Measurements from ENCODE around the gene SFXN5. TPM values are rescaled to one million over a fixed set of nuclear protein-coding genes. Genes with fewer than 3 reads are reported as not detected.

Gene SFXN5
- total RNA-seq, 1 experiment from 2014 or later = 5.1 TPM

DNA sequence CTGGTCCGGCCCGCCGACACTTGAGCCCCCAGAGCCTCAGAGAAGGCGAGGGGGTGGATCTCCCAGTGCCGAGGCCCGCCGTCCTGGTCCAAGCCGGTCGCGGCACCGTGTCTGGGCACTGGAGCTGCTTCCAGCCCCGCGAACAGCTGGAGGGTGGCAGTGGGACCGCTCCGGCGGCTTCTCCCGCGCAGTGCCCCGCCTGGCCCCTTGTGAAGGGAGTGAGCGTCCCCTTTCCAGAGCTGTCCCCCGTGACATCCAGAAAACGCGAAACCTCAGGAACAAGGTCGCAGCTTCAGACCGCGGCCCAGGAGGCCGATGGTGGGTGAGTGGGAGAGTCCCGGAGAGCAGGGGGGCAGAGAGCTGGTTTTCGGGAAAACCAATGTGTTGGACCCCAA is 154.8 kb downstream of the SFXN5 start:
- Histone ChIP-seq H3K27ac (ENCODE audit: low read length) (no peak overlapping the region), H3K79me2 (ENCODE audit: low read length) (no peaks in the 10 kb centered on the region), H3K4me2 (ENCODE audit: low read depth, low read length, poor library complexity, severe bottlenecking) (no peak overlapping the region), H3K4me3 (ENCODE audit: low read length) (no peak overlapping the region), H3K27me3 (ENCODE audit: low read length) (no peaks in the 10 kb centered on the region), H3K9me2 (replicated peaks; ENCODE audit: insufficient read depth, low read length) (no peaks in the 10 kb centered on the region), H3K9me3 (ENCODE audit: low read length) (no peaks in the 10 kb centered on the region), H2AFZ (ENCODE audit: low read length) (no peak overlapping the region), H3K4me1 (ENCODE audit: low read length) (no peaks in the 10 kb centered on the region), H3K9ac (ENCODE audit: low read length) (no peak overlapping the region), H3K36me3 (ENCODE audit: insufficient read depth, low read length) (no peaks in the 10 kb centered on the region), H4K20me1 (ENCODE audit: insufficient read depth, low read depth, low read length) (no peaks in the 10 kb centered on the region)
- no peak for DNase-seq

GRCh38 chr2:72915907-72916742 is 155.4 kb downstream of the SFXN5 start:
- Histone ChIP-seq H3K36me3 (ENCODE audit: insufficient read depth, low read length) (no peaks in the 10 kb centered on the region), H3K9ac (ENCODE audit: low read length) (no peak overlapping the region), H3K4me1 (ENCODE audit: low read length) (no peaks in the 10 kb centered on the region), H3K4me2 (ENCODE audit: low read depth, low read length, poor library complexity, severe bottlenecking) (no peak overlapping the region), H3K27me3 (ENCODE audit: low read length) (no peaks in the 10 kb centered on the region), H2AFZ (ENCODE audit: low read length) (no peak overlapping the region), H3K9me2 (replicated peaks; ENCODE audit: insufficient read depth, low read length) (no peaks in the 10 kb centered on the region), H3K27ac (ENCODE audit: low read length) (no peak overlapping the region), H3K9me3 (ENCODE audit: low read length) (no peaks in the 10 kb centered on the region), H3K4me3 (ENCODE audit: low read length) (no peak overlapping the region), H4K20me1 (ENCODE audit: insufficient read depth, low read depth, low read length) (no peaks in the 10 kb centered on the region), H3K79me2 (ENCODE audit: low read length) (no peaks in the 10 kb centered on the region)
- no peak for DNase-seq

DNA sequence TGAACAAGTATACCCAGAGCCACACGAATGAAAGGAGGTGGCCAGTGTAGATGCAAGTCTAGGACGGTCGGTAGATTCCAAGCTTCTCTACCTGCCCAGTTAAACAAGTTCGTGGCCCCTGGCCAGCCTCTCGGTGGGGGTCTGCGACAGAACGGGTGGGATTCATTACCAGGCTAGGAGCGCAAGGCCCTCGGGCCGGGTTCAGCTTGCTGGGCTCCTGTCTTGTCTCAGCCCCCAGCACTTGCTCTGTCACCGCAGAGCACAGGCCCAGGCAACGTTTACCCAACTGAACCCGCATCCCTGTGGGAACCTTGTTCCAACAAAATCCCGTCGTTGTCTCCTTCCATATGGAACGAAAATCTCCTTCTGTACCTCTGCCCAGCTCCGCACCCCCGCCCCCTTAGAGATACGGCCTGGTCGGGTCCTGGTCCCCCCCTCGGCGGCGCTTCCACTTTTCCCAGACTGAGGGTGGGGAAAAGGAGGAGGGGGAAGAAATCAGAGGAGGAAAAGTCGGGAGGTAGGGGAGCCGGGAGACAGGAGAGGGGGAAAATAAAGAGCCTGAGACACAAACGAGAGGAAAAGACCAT is 156.1 kb downstream of the SFXN5 start:
- no peak overlapping the region for H3K4me3 ChIP-seq (ENCODE audit: low read length)

DNA sequence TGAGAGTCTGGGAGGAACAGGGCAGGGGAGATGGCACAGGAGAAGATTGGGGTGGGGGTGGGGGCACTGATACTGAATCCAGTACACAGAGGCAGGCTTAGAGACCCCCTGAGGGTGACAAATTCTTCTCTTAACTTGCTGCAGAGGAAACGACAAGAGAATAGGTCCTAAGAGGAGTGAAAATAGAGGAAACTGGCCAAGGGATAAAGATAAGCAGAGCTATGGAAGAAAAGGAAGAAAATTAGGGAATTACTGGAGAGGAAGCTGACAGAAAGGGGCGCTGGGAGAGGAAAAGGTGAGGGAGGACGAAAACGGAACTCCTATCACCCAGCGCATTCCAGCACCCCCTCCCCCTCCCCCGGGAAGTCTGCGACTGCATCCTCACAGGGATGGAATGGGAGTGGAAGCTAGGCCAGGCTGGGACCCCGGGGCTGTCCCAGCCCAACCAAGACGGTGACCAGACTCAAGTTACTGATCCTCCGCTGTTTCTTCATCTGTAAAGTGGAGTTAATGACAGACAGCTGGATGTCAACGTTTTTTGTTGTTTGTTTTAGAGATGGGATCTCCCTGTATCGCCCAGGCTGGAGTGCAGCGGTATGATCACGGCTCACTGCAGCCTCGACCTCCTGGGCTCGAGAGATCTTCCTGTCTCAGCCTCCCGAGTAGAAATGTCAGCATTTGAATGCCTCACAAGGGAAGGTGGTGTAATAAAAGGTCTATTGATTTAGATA is 156.8 kb downstream of the SFXN5 start:
- Histone ChIP-seq H3K9me2 (replicated peaks; ENCODE audit: insufficient read depth, low read length) (no peaks in the 10 kb centered on the region), H3K4me2 (ENCODE audit: low read depth, low read length, poor library complexity, severe bottlenecking) (no peak overlapping the region), H3K4me1 (ENCODE audit: low read length) (no peaks in the 10 kb centered on the region), H3K27me3 (ENCODE audit: low read length) (no peaks in the 10 kb centered on the region), H3K4me3 (ENCODE audit: low read length) (no peak overlapping the region), H3K79me2 (ENCODE audit: low read length) (no peaks in the 10 kb centered on the region), H2AFZ (ENCODE audit: low read length) (no peak overlapping the region), H3K9ac (ENCODE audit: low read length) (no peak overlapping the region), H3K36me3 (ENCODE audit: insufficient read depth, low read length) (no peaks in the 10 kb centered on the region), H4K20me1 (ENCODE audit: insufficient read depth, low read depth, low read length) (no peaks in the 10 kb centered on the region), H3K9me3 (ENCODE audit: low read length) (no peaks in the 10 kb centered on the region), H3K27ac (ENCODE audit: low read length) (no peak overlapping the region)
- DNase-seq = no peak

More for the DNA sequence above, 156.1 kb downstream of the SFXN5 start:
- no peak overlapping the region for H2AFZ ChIP-seq (ENCODE audit: low read length)
- H3K27me3 ChIP-seq (ENCODE audit: low read length) = no peaks in the 10 kb centered on the region
- no peaks in the 10 kb centered on the region for H3K9me3 ChIP-seq (ENCODE audit: low read length)
- no peaks in the 10 kb centered on the region for H3K79me2 ChIP-seq (ENCODE audit: low read length)
- DNase-seq = no peak
- no peaks in the 10 kb centered on the region for H4K20me1 ChIP-seq (ENCODE audit: insufficient read depth, low read depth, low read length)
- no peaks in the 10 kb centered on the region for H3K9me2 ChIP-seq (replicated peaks; ENCODE audit: insufficient read depth, low read length)
- no peaks in the 10 kb centered on the region for H3K36me3 ChIP-seq (ENCODE audit: insufficient read depth, low read length)
- H3K4me2 ChIP-seq (ENCODE audit: low read depth, low read length, poor library complexity, severe bottlenecking) = no peak overlapping the region
- no peak overlapping the region for H3K27ac ChIP-seq (ENCODE audit: low read length)
- no peaks in the 10 kb centered on the region for H3K4me1 ChIP-seq (ENCODE audit: low read length)
- H3K9ac ChIP-seq (ENCODE audit: low read length) = no peak overlapping the region

GRCh38 chr2:72914206-72914559 is 157.3 kb downstream of the SFXN5 start:
- no peak overlapping the region for H3K27ac ChIP-seq (ENCODE audit: low read length)
- no peak overlapping the region for H3K4me2 ChIP-seq (ENCODE audit: low read depth, low read length, poor library complexity, severe bottlenecking)
- H3K79me2 ChIP-seq (ENCODE audit: low read length) = no peaks in the 10 kb centered on the region
- H3K4me1 ChIP-seq (ENCODE audit: low read length) = no peaks in the 10 kb centered on the region
- H3K9me3 ChIP-seq (ENCODE audit: low read length) = no peaks in the 10 kb centered on the region
- no peaks in the 10 kb centered on the region for H4K20me1 ChIP-seq (ENCODE audit: insufficient read depth, low read depth, low read length)
- H3K9me2 ChIP-seq (replicated peaks; ENCODE audit: insufficient read depth, low read length) = no peaks in the 10 kb centered on the region
- no peak overlapping the region for H3K9ac ChIP-seq (ENCODE audit: low read length)
- H3K4me3 ChIP-seq (ENCODE audit: low read length) = no peak overlapping the region
- no peaks in the 10 kb centered on the region for H3K27me3 ChIP-seq (ENCODE audit: low read length)
- no peak for DNase-seq
- H3K36me3 ChIP-seq (ENCODE audit: insufficient read depth, low read length) = no peaks in the 10 kb centered on the region
- no peak overlapping the region for H2AFZ ChIP-seq (ENCODE audit: low read length)

GRCh38 chr2:72913486-72914205 is 157.9 kb downstream of the SFXN5 start:
- H3K4me3 ChIP-seq (ENCODE audit: low read length) = no peak overlapping the region
- H3K27me3 ChIP-seq (ENCODE audit: low read length) = no peaks in the 10 kb centered on the region
- H3K4me2 ChIP-seq (ENCODE audit: low read depth, low read length, poor library complexity, severe bottlenecking) = no peak overlapping the region
- no peaks in the 10 kb centered on the region for H3K79me2 ChIP-seq (ENCODE audit: low read length)
- H3K36me3 ChIP-seq (ENCODE audit: insufficient read depth, low read length) = no peaks in the 10 kb centered on the region
- no peaks in the 10 kb centered on the region for H4K20me1 ChIP-seq (ENCODE audit: insufficient read depth, low read depth, low read length)
- H2AFZ ChIP-seq (ENCODE audit: low read length) = no peak overlapping the region
- H3K9ac ChIP-seq (ENCODE audit: low read length) = no peak overlapping the region
- no peaks in the 10 kb centered on the region for H3K9me2 ChIP-seq (replicated peaks; ENCODE audit: insufficient read depth, low read length)
- no peaks in the 10 kb centered on the region for H3K9me3 ChIP-seq (ENCODE audit: low read length)
- no peak overlapping the region for H3K27ac ChIP-seq (ENCODE audit: low read length)
- DNase-seq = no peak
- H3K4me1 ChIP-seq (ENCODE audit: low read length) = no peaks in the 10 kb centered on the region

DNA sequence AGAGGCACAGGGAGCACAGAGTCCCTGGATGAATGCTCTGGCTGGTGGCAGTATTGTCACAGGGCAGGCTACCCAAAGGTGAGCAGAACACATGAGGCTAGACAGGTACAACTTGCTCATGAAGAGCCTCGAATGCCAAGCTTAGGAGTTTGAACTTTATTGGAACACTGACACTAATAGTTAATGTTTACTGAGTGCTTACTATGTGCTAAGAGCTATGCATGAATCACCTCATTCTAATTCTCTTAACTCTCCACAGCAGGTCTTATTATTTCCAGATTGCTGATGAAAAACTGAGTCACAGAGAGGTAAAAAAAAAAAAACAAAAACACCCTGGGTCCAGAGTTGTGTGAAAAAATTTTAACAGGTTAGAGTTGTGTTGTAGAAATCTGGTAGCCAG is 160.3 kb downstream of the SFXN5 start:
- H3K9me3 ChIP-seq (ENCODE audit: low read length) = no peaks in the 10 kb centered on the region
- no peaks in the 10 kb centered on the region for H3K79me2 ChIP-seq (ENCODE audit: low read length)
- no peaks in the 10 kb centered on the region for H3K4me1 ChIP-seq (ENCODE audit: low read length)
- no peak overlapping the region for H2AFZ ChIP-seq (ENCODE audit: low read length)
- no peaks in the 10 kb centered on the region for H3K36me3 ChIP-seq (ENCODE audit: insufficient read depth, low read length)
- H3K27me3 ChIP-seq (ENCODE audit: low read length) = no peaks in the 10 kb centered on the region; the same call in 1 of the 2 replicates
- no peaks in the 10 kb centered on the region for H3K9me2 ChIP-seq (replicated peaks; ENCODE audit: insufficient read depth, low read length)
- no peak overlapping the region for H3K27ac ChIP-seq (ENCODE audit: low read length)
- H4K20me1 ChIP-seq (ENCODE audit: insufficient read depth, low read depth, low read length) = no peaks in the 10 kb centered on the region
- DNase-seq = no peak
- H3K9ac ChIP-seq (ENCODE audit: low read length) = no peak overlapping the region
- H3K4me2 ChIP-seq (ENCODE audit: low read depth, low read length, poor library complexity, severe bottlenecking) = no peak overlapping the region
- H3K4me3 ChIP-seq (ENCODE audit: low read length) = no peak overlapping the region

GRCh38 chr2:72908741-72909140 is 162.8 kb downstream of the SFXN5 start:
- no peak for DNase-seq
- H3K27ac ChIP-seq (ENCODE audit: low read length) = no peak overlapping the region
- no peaks in the 10 kb centered on the region for H3K9me3 ChIP-seq (ENCODE audit: low read length)
- no peaks in the 10 kb centered on the region; the same call in 1 of the 2 replicates for H3K27me3 ChIP-seq (ENCODE audit: low read length)
- no peaks in the 10 kb centered on the region for H4K20me1 ChIP-seq (ENCODE audit: insufficient read depth, low read depth, low read length)
- no peak overlapping the region for H3K9ac ChIP-seq (ENCODE audit: low read length)
- no peak overlapping the region for H3K4me2 ChIP-seq (ENCODE audit: low read depth, low read length, poor library complexity, severe bottlenecking)
- H3K4me1 ChIP-seq (ENCODE audit: low read length) = no peaks in the 10 kb centered on the region
- no peaks in the 10 kb centered on the region for H3K79me2 ChIP-seq (ENCODE audit: low read length)
- no peaks in the 10 kb centered on the region for H3K9me2 ChIP-seq (replicated peaks; ENCODE audit: insufficient read depth, low read length)
- no peak overlapping the region for H3K4me3 ChIP-seq (ENCODE audit: low read length)
- H3K36me3 ChIP-seq (ENCODE audit: insufficient read depth, low read length) = no peaks in the 10 kb centered on the region
- no peak overlapping the region for H2AFZ ChIP-seq (ENCODE audit: low read length)

Data from Karpas-422 (cell line).